Epithelial cell of esophagus (primary cell): Measurements from ENCODE around the gene MRM1.

Source experiments
- DNase-seq: peaks from one replicate; pipeline ENCODE4 v3.0.0; 2010; ENCODE audit warnings: low read depth
- H3K4me3 ChIP-seq: 2 replicates; pipeline ENCODE4 v1.5.1; 2011; ENCODE audit warnings: mild to moderate bottlenecking, low read length, control low read depth
- TF ChIP-seq, protein P1 (sequence below): IDR thresholded peaks from 2 replicates; pipeline ENCODE4 v1.5.1; 2011; ENCODE audit warnings: low read depth, mild to moderate bottlenecking, low read length, control low read depth, inconsistent platforms; ENCODE audit not compliant: insufficient read depth; ENCODE audit errors: missing control alignments

Gene MRM1

DNA sequence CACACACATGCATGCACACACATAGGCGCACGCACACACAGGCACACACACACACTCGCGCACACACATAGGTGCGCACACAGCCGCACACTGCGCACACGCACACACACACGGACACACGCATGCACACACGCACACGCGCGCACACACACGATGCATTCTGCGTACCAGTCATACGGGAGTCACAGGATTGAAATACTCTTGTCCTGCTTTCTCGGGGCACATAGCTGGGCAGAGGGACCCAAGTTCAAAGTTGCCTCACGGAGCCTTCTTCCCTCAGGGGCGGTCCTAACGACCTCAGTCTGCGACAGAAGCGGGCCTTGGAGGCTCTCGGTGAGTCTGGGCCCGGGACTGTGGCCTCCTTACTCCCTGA lies 56.0 kb downstream of the MRM1 start:
- TF ChIP-seq, protein P1, sequence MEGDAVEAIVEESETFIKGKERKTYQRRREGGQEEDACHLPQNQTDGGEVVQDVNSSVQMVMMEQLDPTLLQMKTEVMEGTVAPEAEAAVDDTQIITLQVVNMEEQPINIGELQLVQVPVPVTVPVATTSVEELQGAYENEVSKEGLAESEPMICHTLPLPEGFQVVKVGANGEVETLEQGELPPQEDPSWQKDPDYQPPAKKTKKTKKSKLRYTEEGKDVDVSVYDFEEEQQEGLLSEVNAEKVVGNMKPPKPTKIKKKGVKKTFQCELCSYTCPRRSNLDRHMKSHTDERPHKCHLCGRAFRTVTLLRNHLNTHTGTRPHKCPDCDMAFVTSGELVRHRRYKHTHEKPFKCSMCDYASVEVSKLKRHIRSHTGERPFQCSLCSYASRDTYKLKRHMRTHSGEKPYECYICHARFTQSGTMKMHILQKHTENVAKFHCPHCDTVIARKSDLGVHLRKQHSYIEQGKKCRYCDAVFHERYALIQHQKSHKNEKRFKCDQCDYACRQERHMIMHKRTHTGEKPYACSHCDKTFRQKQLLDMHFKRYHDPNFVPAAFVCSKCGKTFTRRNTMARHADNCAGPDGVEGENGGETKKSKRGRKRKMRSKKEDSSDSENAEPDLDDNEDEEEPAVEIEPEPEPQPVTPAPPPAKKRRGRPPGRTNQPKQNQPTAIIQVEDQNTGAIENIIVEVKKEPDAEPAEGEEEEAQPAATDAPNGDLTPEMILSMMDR = no peak
- DNase-seq = no peak
- no peak overlapping the region for H3K4me3 ChIP-seq

DNA sequence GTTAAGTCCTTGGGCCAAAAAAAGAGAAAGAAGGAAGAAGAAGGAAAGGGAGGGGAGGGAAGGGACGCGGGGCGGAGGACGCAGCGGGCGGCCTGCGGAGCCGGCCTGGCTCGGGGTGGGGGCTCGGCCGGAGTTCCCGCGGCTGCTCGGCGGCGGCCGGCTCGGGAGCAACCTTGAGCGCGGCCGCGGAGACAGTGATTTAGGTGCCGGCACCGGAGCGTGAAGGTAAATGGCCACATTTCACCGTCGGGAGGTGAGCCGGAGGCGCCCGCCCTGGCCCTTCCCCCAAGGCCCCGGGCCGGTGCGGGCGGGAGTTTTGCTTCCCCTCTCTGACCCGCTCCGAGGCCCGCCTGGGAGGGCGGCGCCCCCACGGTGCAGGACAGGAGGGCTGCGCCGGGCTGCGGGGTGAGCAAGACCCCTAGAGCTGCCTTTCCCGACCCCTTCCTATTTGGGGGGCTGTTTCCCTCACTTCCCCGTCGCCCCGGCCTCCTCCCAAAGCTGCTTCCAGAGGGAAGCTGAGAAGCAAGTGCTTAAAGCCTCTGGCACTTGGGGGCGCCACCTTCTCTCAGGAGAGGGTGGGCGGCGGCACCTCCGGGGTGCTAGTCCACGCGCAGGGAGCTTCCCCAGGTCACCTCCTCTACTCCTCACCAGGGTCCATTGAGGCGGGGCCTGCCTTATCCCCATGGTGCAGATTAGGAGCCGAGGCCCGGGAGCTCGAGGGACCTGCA lies 56.5 kb downstream of the MRM1 start:
- H3K4me3 ChIP-seq = no peak overlapping the region
- TF ChIP-seq, protein P1 = no peak
- DNase-seq = no peak
